Neural progenitor cell (in vitro differentiated cells): Measurements from ENCODE around the gene ST6GALNAC2. TPM values are rescaled to one million over a fixed set of nuclear protein-coding genes. Genes with fewer than 3 reads are reported as not detected.

ENCODE experiments used
- DNase-seq: peaks from one replicate; pipeline ENCODE4 v3.0.0-alpha.2; 2016; ENCODE audit warnings: low spot score
- H2AFZ ChIP-seq: fragments of 200-600 bp; sonication (generic); replicated peaks from 2 replicates; pipeline ENCODE4 v1.6.1; 2016; ENCODE audit warnings: antibody characterized with exemption
- H3F3A ChIP-seq: fragments of 200-600 bp; sonication (generic); 2 replicates; pipeline ENCODE4 v1.6.1; 2016; ENCODE audit warnings: antibody characterized with exemption, low read depth
- H3K27ac ChIP-seq: fragments of 200-600 bp; sonication (generic); 2 replicates; pipeline ENCODE4 v1.5.1; 2016; ENCODE audit warnings: mild to moderate bottlenecking
- H3K27me3 ChIP-seq: fragments of 200-600 bp; sonication (generic); 2 replicates; pipeline ENCODE4 v1.6.1; 2016; ENCODE audit warnings: mild to moderate bottlenecking, moderate library complexity
- H3K36me3 ChIP-seq: fragments of 200-600 bp; sonication (generic); 2 replicates; pipeline ENCODE4 v1.5.1; 2016
- H3K4me1 ChIP-seq: fragments of 200-600 bp; sonication (generic); 2 replicates; pipeline ENCODE4 v1.6.1; 2016; ENCODE audit warnings: mixed run types
- H3K4me2 ChIP-seq: fragments of 200-600 bp; sonication (generic); 2 replicates; pipeline ENCODE4 v1.6.1; 2016
- H3K4me3 ChIP-seq: fragments of 200-600 bp; sonication (generic); 2 replicates; pipeline ENCODE4 v1.5.1; 2016
- H3K79me2 ChIP-seq: fragments of 200-600 bp; sonication (generic); 2 replicates; pipeline ENCODE4 v1.6.1; 2016; ENCODE audit warnings: low read depth
- H3K9ac ChIP-seq: fragments of 200-600 bp; sonication (generic); 2 replicates; pipeline ENCODE4 v1.6.1; 2016
- H3K9me3 ChIP-seq: fragments of 200-600 bp; sonication (generic); 2 replicates; pipeline ENCODE4 v1.5.1; 2016; ENCODE audit warnings: low read depth
- H4K20me1 ChIP-seq: fragments of 200-600 bp; sonication (generic); 2 replicates; pipeline ENCODE4 v1.6.1; 2016; ENCODE audit warnings: low read depth
- H3K27ac Mint-ChIP-seq: 3 replicates; pipeline ENCODE4 v1.8.0; 2021; ENCODE audit warnings: mixed read lengths
- H3K27me3 Mint-ChIP-seq: 2 replicates; pipeline ENCODE4 v1.8.0; 2022; ENCODE audit warnings: low read depth, mild to moderate bottlenecking, inconsistent platforms, moderate library complexity, mixed read lengths; ENCODE audit not compliant: insufficient read depth
- H3K36me3 Mint-ChIP-seq: 3 replicates; pipeline ENCODE4 v1.8.0; 2021; ENCODE audit warnings: mixed read lengths
- H3K4me1 Mint-ChIP-seq: 3 replicates; pipeline ENCODE4 v1.8.0; 2021; ENCODE audit warnings: mixed read lengths
- H3K4me3 Mint-ChIP-seq: 3 replicates; pipeline ENCODE4 v1.8.0; 2021; ENCODE audit warnings: mild to moderate bottlenecking, moderate library complexity, mixed read lengths
- H3K9me3 Mint-ChIP-seq: 3 replicates; pipeline ENCODE4 v1.8.0; 2020; ENCODE audit warnings: mixed read lengths
- EZH2 ChIP-seq: fragments of 200-600 bp; sonication (generic); IDR thresholded peaks from 2 replicates; pipeline ENCODE4 v1.6.1; 2017; ENCODE audit warnings: antibody characterized with exemption, mild to moderate bottlenecking, moderate library complexity
- EZH2phosphoT487 ChIP-seq: fragments of 200-600 bp; sonication (generic); IDR thresholded peaks from 2 replicates; pipeline ENCODE4 v1.6.1; 2017; ENCODE audit warnings: antibody characterized with exemption
- small RNA-seq: library from RNA; depleted of rRNA; stranded (forward); fragments of <200 nt; gene quantifications from one replicate; pipeline ENCODE3, GENCODE V24; 2015
- total RNA-seq: library from RNA; depleted of rRNA; stranded (reverse); fragments of >200 nt; gene quantifications from 2 replicates; pipeline ENCODE4 v1.2.3, GENCODE V29; 2015; ENCODE audit warnings: low replicate concordance
- TF ChIP-seq, protein P1 (sequence below): fragments of 200-600 bp; sonication (generic); IDR thresholded peaks from 2 replicates; pipeline ENCODE4 v1.5.1; 2017; ENCODE audit warnings: antibody characterized with exemption, mild to moderate bottlenecking

The ST6GALNAC2 gene
- total RNA-seq, 1 donor from 2014 or later = not detected

DNA sequence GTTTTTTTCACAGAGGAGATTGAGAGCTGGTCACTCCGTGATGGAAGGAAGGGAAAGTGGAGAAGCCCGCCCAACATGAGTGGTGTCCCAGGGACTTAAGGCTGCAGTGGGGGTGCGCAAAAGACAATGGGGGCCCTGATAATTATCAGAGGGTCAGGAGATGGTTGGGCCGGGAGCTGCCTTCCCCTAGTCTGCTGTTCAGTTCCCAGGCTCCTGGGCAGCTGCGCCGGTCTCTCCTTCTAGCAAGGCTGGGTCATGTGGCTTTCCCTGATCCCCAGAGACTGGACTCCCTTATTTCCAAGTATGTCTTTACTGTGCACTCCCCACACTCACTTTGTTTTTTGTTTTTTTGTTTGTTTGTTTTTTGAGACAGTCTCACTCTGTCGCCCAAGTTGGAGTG is 64.4 kb downstream of the ST6GALNAC2 start:
- Histone ChIP-seq H3K9me3 (no peaks in the 10 kb centered on the region), H3K27me3 (peaks cover 16% of the 10 kb centered on the region), H3K27ac (no peak overlapping the region), H3K36me3 (no peaks in the 10 kb centered on the region), H3K4me1 (peaks cover 3% of the 10 kb centered on the region), H3F3A (peaks cover 9% of the 10 kb centered on the region), H4K20me1 (no peaks in the 10 kb centered on the region), H3K4me3 (no peak overlapping the region), H3K4me2 (no peak overlapping the region), H3K79me2 (no peaks in the 10 kb centered on the region), H3K9ac (no peak overlapping the region), H2AFZ (no peak overlapping the region)
- Mint-ChIP-seq H3K36me3 (no peaks in the 10 kb centered on the region), H3K27ac (peak overlapping the region; percentile 30), H3K4me1 (peaks cover 13% of the 10 kb centered on the region), H3K4me3 (no peak overlapping the region), H3K9me3 (no peaks in the 10 kb centered on the region), H3K27me3 (peaks cover 13% of the 10 kb centered on the region)
- no peak for DNase-seq
- TF ChIP-seq, protein P1, sequence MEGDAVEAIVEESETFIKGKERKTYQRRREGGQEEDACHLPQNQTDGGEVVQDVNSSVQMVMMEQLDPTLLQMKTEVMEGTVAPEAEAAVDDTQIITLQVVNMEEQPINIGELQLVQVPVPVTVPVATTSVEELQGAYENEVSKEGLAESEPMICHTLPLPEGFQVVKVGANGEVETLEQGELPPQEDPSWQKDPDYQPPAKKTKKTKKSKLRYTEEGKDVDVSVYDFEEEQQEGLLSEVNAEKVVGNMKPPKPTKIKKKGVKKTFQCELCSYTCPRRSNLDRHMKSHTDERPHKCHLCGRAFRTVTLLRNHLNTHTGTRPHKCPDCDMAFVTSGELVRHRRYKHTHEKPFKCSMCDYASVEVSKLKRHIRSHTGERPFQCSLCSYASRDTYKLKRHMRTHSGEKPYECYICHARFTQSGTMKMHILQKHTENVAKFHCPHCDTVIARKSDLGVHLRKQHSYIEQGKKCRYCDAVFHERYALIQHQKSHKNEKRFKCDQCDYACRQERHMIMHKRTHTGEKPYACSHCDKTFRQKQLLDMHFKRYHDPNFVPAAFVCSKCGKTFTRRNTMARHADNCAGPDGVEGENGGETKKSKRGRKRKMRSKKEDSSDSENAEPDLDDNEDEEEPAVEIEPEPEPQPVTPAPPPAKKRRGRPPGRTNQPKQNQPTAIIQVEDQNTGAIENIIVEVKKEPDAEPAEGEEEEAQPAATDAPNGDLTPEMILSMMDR = no peak
- TF ChIP-seq EZH2 = no peak
- TF ChIP-seq EZH2phosphoT487 = no peak

- no peaks in the 10 kb centered on the region for H3K9me3 Mint-ChIP-seq
- peaks cover 11% of the 10 kb centered on the region for H3K27me3 Mint-ChIP-seq
- no peak overlapping the region for H3K9ac ChIP-seq
- no peaks in the 10 kb centered on the region for H3K36me3 Mint-ChIP-seq
- DNase-seq = no peak
- peaks cover 4% of the 10 kb centered on the region for H3F3A ChIP-seq
- no peak overlapping the region for H3K4me3 Mint-ChIP-seq
- no peaks in the 10 kb centered on the region for H3K79me2 ChIP-seq
- no peak overlapping the region for H3K4me3 ChIP-seq
- H3K9me3 ChIP-seq = no peaks in the 10 kb centered on the region
- peak overlapping the region; percentile 57 for H3K27ac Mint-ChIP-seq
- H4K20me1 ChIP-seq = no peaks in the 10 kb centered on the region
- H2AFZ ChIP-seq = peak overlapping the region; percentile 57
- H3K4me1 Mint-ChIP-seq = peaks cover 14% of the 10 kb centered on the region
- peaks cover 16% of the 10 kb centered on the region for H3K27me3 ChIP-seq
- H3K36me3 ChIP-seq = no peaks in the 10 kb centered on the region
- peak overlapping the region; percentile 38 for H3K4me2 ChIP-seq
- H3K4me1 ChIP-seq = peaks cover 3% of the 10 kb centered on the region
- TF ChIP-seq, protein P1 = no peak
- H3K27ac ChIP-seq = no peak overlapping the region
Observed at GRCh38 chr17:76519048-76519966, 66.4 kb downstream of the ST6GALNAC2 start.

- Mint-ChIP-seq H3K4me3 (no peak overlapping the region), H3K27ac (no peak overlapping the region), H3K27me3 (peaks cover 9% of the 10 kb centered on the region), H3K4me1 (peaks cover 15% of the 10 kb centered on the region), H3K36me3 (no peaks in the 10 kb centered on the region), H3K9me3 (no peaks in the 10 kb centered on the region)
- no peaks in the 10 kb centered on the region for H4K20me1 ChIP-seq
- DNase-seq = no peak
- TF ChIP-seq, protein P1 = no peak
- TF ChIP-seq EZH2phosphoT487 (no peak), EZH2 (no peak)
- no peak overlapping the region for H3K9ac ChIP-seq
- no peak overlapping the region for H2AFZ ChIP-seq
- H3F3A ChIP-seq = peaks cover 4% of the 10 kb centered on the region
- no peaks in the 10 kb centered on the region for H3K9me3 ChIP-seq
- no peaks in the 10 kb centered on the region for H3K36me3 ChIP-seq
- H3K4me3 ChIP-seq = no peak overlapping the region
- peaks cover 4% of the 10 kb centered on the region for H3K27me3 ChIP-seq
- no peak overlapping the region for H3K27ac ChIP-seq
- H3K4me2 ChIP-seq = no peak overlapping the region
- no peaks in the 10 kb centered on the region for H3K79me2 ChIP-seq
- peaks cover 3% of the 10 kb centered on the region for H3K4me1 ChIP-seq
Observed at GRCh38 chr17:76517638-76518038, 68.0 kb downstream of the ST6GALNAC2 start.

Small RNA genes lying within 50 kb of the gene (small RNA-seq; reads per million reads assigned to genes)
- gene AC015802.2 = not detected
- gene SNORD1A = not detected
- gene SNORD1B = 535 reads per million, percentile 99 among the genes with 10 or more reads in this experiment

Other genes with a start within 250 kb of the ST6GALNAC2 start
- gene PRPSAP1, start 231.9 kb downstream of the ST6GALNAC2 start, total RNA-seq = 73.7 and 89.7 TPM in 2 replicates
- gene SPHK1, start 201.3 kb downstream of the ST6GALNAC2 start, total RNA-seq = 1.3 and 1.9 TPM in 2 replicates
- gene UBE2O, start 132.7 kb downstream of the ST6GALNAC2 start, total RNA-seq = 20.6 and 46.6 TPM in 2 replicates
- not detected in 2 replicates for gene AANAT, start 118.3 kb downstream of the ST6GALNAC2 start, total RNA-seq
- gene RHBDF2, start 84.4 kb downstream of the ST6GALNAC2 start, total RNA-seq = 0.79 and 5.0 TPM in 2 replicates
- 1.1 TPM in 1 of 2 replicates, not detected in the other for gene CYGB, start 48.2 kb downstream of the ST6GALNAC2 start, total RNA-seq
- gene PRCD, start 45.8 kb downstream of the ST6GALNAC2 start, total RNA-seq = 0.09 TPM in 1 of 2 replicates, not detected in the other
- gene ST6GALNAC1, start 57.9 kb upstream of the ST6GALNAC2 start, total RNA-seq = not detected in 2 replicates
- 54.6 and 55.4 TPM in 2 replicates for gene MXRA7, start 125.1 kb upstream of the ST6GALNAC2 start, total RNA-seq
- gene JMJD6, start 140.7 kb upstream of the ST6GALNAC2 start, total RNA-seq = 8.7 and 11.6 TPM in 2 replicates
- 38.1 and 40.4 TPM in 2 replicates for gene METTL23, start 141.0 kb upstream of the ST6GALNAC2 start, total RNA-seq
- 329 and 333 TPM in 2 replicates for gene SRSF2, start 151.5 kb upstream of the ST6GALNAC2 start, total RNA-seq
- gene MFSD11, start 152.3 kb upstream of the ST6GALNAC2 start, total RNA-seq = 22.5 and 25.7 TPM in 2 replicates